Osteoblast (primary cell): ENCODE data around the gene TBL1XR1. TPM values are rescaled to one million over a fixed set of nuclear protein-coding genes. Genes with fewer than 3 reads are reported as not detected.

Experiments
- DNase-seq: peaks from one replicate; pipeline ENCODE4 v3.0.0; 2011; ENCODE audit warnings: low spot score, mixed read lengths; ENCODE audit not compliant: insufficient read length; ENCODE audit errors: missing footprints
- H2AFZ ChIP-seq: 2 replicates; pipeline ENCODE4 v1.6.0; 2011; ENCODE audit warnings: mild to moderate bottlenecking, low read length
- H3K27ac ChIP-seq: 2 replicates; pipeline ENCODE4 v1.5.1; 2011; ENCODE audit warnings: mild to moderate bottlenecking, low read depth, low read length, moderate library complexity
- H3K27me3 ChIP-seq: 2 replicates; pipeline ENCODE4 v1.6.0; 2012; ENCODE audit warnings: mild to moderate bottlenecking, control low read depth, inconsistent platforms, low read length, moderate library complexity; ENCODE audit not compliant: insufficient read depth
- H3K36me3 ChIP-seq: 2 replicates; pipeline ENCODE4 v1.5.1; 2011; ENCODE audit warnings: mild to moderate bottlenecking, low read length, control low read depth, moderate library complexity; ENCODE audit not compliant: insufficient read depth
- H3K4me1 ChIP-seq: 2 replicates; pipeline ENCODE4 v1.5.1; 2011; ENCODE audit warnings: mild to moderate bottlenecking, low read length, control low read depth, moderate library complexity; ENCODE audit not compliant: insufficient read depth
- H3K4me2 ChIP-seq: 2 replicates; pipeline ENCODE4 v1.6.0; 2011; ENCODE audit warnings: mild to moderate bottlenecking, low read length; ENCODE audit not compliant: insufficient read depth
- H3K4me3 ChIP-seq: fragments of 200-600 bp; sonication (generic); 3 replicates; pipeline ENCODE4 v1.5.1; 2012; ENCODE audit warnings: mild to moderate bottlenecking, low read length, inconsistent platforms; ENCODE audit not compliant: insufficient read depth
- H3K79me2 ChIP-seq: 2 replicates; pipeline ENCODE4 v1.6.0; 2012; ENCODE audit warnings: mild to moderate bottlenecking, low read length, control low read depth, inconsistent platforms; ENCODE audit not compliant: insufficient read depth
- H3K9me3 ChIP-seq: 2 replicates; pipeline ENCODE4 v1.5.1; 2011; ENCODE audit warnings: low read depth, low read length, control low read depth
- H4K20me1 ChIP-seq: 2 replicates; pipeline ENCODE4 v1.6.0; 2012; ENCODE audit warnings: mild to moderate bottlenecking, low read length, control low read depth; ENCODE audit not compliant: insufficient read depth
- total RNA-seq: library from RNA; depleted of rRNA; stranded (reverse); fragments of >200 nt; gene quantifications from 2 replicates; pipeline ENCODE4 v1.2.3, GENCODE V29; 2012
- TF ChIP-seq, protein P1 (sequence below): IDR thresholded peaks from 2 replicates; pipeline ENCODE4 v1.5.1; 2011; ENCODE audit warnings: mild to moderate bottlenecking, low read depth, low read length, moderate library complexity; ENCODE audit errors: extremely low read depth

TBL1XR1 gene
- total RNA-seq, 1 donor: 297 TPM

DNA sequence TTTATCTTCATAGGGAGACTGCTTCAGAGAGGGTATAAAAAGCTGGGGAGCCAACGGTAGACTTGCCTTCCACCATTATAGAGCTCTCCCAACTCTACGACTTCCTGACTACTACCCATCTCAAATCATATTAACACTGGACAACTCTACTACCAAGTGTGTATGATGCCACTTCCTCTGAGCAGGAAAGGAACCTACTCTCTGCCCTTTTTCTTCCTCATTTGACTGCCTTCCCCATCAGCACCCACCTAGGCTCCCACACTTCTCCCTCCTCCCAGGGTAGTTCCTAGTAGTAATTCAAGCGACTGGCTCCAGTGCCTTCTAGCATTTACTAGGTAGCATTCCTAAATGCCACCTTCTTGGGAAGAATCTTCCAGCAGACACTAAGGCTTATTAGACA is 24.5 kb upstream of the TBL1XR1 start:
- Histone ChIP-seq H3K4me3 (no peak overlapping the region), H4K20me1 (no peaks in the 10 kb centered on the region), H3K79me2 (no peaks in the 10 kb centered on the region), H3K27me3 (no peaks in the 10 kb centered on the region), H2AFZ (no peak overlapping the region), H3K4me2 (no peak overlapping the region), H3K9me3 (no peaks in the 10 kb centered on the region), H3K36me3 (no peaks in the 10 kb centered on the region), H3K4me1 (no peaks in the 10 kb centered on the region), H3K27ac (no peak overlapping the region)
- DNase-seq: no peak
- TF ChIP-seq, protein P1, sequence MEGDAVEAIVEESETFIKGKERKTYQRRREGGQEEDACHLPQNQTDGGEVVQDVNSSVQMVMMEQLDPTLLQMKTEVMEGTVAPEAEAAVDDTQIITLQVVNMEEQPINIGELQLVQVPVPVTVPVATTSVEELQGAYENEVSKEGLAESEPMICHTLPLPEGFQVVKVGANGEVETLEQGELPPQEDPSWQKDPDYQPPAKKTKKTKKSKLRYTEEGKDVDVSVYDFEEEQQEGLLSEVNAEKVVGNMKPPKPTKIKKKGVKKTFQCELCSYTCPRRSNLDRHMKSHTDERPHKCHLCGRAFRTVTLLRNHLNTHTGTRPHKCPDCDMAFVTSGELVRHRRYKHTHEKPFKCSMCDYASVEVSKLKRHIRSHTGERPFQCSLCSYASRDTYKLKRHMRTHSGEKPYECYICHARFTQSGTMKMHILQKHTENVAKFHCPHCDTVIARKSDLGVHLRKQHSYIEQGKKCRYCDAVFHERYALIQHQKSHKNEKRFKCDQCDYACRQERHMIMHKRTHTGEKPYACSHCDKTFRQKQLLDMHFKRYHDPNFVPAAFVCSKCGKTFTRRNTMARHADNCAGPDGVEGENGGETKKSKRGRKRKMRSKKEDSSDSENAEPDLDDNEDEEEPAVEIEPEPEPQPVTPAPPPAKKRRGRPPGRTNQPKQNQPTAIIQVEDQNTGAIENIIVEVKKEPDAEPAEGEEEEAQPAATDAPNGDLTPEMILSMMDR: no peak

DNA sequence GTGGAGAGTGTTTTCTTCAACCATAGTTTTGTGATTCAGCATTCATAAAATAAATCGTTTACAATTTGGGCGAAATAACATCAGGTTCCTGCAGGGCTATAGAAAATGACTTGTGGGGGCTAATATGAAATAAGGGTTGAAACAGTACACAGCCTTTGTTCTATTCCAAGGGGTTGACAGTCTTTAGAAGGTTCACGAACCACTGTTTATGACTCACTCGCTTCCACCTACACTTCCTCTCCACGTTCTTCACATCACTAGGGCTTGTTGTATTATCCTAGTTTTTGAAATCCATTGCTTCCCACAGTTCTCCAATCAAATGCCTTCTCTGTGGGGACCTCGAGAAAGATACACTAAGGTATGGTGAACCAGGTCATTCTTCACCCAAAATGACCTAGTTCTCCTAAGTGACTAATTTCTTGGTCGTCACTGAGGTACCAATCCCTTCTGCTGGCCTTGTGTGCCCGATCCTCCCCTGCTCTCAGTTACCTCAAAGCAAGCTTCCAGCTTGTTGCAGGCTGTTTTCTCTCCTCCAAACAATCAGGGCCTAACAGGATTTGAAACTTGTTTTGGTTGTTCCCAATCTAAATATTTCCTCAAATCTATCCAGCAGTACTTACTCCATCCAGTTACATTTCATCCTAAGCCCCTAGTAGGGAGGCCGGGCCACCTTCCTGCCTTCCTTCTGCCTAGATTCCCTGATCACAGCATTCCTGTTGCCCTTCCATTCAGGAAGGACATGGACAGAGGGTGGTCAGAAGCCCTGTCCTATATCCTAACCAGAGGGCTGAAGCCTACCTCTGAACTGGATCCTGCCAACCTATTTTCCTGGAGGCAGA is 23.1 kb upstream of the TBL1XR1 start:
- Histone ChIP-seq H3K27me3 (no peaks in the 10 kb centered on the region), H4K20me1 (no peaks in the 10 kb centered on the region), H3K4me1 (no peaks in the 10 kb centered on the region), H3K4me2 (no peak overlapping the region), H3K36me3 (no peaks in the 10 kb centered on the region), H3K9me3 (no peaks in the 10 kb centered on the region), H2AFZ (peak overlapping the region; percentile 23), H3K79me2 (no peaks in the 10 kb centered on the region), H3K27ac (no peak overlapping the region), H3K4me3 (no peak overlapping the region)
- TF ChIP-seq, protein P1: no peak
- DNase-seq: no peak

DNA sequence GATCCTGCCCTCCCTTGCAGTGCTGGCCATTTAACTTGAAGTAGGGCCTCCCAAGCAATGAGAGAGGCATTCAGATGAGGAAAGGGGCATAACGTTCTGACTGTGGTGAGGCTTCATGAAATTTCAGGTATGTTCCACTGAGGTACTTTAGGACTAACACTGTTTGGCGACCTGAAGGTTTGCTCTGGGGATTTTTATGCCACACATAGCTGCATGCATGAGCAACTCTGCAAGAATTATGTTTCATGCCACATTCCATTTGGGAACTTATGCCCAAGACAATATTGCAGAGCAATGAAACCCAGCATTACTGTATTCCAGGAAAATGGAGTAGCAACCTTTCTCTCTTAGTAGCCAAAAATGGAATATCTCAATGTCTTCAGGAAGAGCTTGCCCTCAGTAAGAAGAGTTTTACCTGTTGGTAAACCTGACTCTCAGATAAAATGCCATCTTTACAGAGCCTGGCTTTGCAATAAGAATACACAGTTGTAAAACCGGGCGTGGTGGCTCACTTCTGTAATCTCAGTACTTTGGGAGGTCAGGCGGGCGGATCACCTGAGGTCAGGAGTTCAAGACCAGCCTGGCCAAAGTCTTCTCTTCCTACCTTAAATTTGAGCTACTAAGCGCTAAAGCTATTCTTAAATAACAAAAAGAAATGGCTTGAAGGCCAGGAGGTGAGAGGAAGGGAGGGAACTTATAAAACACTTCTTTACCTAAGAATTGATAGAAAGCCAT is 16.7 kb upstream of the TBL1XR1 start:
- TF ChIP-seq, protein P1: no peak
- no peak overlapping the region for H3K27ac ChIP-seq
- no peaks in the 10 kb centered on the region for H3K79me2 ChIP-seq
- no peak overlapping the region for H2AFZ ChIP-seq
- DNase-seq: peak; percentile 86
- H3K9me3 ChIP-seq: no peaks in the 10 kb centered on the region
- H3K4me1 ChIP-seq: peaks cover 6% of the 10 kb centered on the region
- H4K20me1 ChIP-seq: no peaks in the 10 kb centered on the region
- H3K36me3 ChIP-seq: no peaks in the 10 kb centered on the region
- H3K4me3 ChIP-seq: no peak overlapping the region
- H3K27me3 ChIP-seq: no peaks in the 10 kb centered on the region
- no peak overlapping the region for H3K4me2 ChIP-seq

DNA sequence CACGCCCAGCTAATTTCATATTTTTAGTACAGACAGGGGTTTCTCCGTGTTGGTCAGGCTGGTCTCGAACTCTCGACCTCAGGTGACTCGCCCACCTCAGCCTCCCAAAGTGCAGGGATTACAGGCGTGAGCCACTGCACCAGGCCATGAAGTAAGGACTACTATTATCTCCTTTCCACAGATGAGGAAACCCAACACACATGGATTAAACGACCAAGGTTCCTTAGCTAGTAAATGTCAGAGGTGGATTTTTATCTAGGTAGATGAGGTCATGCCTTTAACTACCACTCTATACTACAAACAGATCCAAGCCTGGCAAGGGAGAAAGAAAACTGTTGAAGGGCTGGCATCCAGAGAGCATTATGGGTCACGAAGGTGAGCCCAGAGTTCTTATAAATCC is 15.5 kb upstream of the TBL1XR1 start:
- Histone ChIP-seq H3K9me3 (no peaks in the 10 kb centered on the region), H3K4me3 (no peak overlapping the region), H2AFZ (no peak overlapping the region), H3K27ac (no peak overlapping the region), H3K36me3 (no peaks in the 10 kb centered on the region), H3K79me2 (no peaks in the 10 kb centered on the region), H3K4me1 (peaks cover 6% of the 10 kb centered on the region), H4K20me1 (no peaks in the 10 kb centered on the region), H3K27me3 (no peaks in the 10 kb centered on the region), H3K4me2 (no peak overlapping the region)
- DNase-seq: no peak
- TF ChIP-seq, protein P1: no peak
